ENCODE measurements around the gene VAT1L. TPM values are rescaled to one million over a fixed set of nuclear protein-coding genes. Genes with fewer than 3 reads are reported as not detected.

VAT1L gene
- total RNA-seq, 1 donor: under 0.01 TPM

DNA sequence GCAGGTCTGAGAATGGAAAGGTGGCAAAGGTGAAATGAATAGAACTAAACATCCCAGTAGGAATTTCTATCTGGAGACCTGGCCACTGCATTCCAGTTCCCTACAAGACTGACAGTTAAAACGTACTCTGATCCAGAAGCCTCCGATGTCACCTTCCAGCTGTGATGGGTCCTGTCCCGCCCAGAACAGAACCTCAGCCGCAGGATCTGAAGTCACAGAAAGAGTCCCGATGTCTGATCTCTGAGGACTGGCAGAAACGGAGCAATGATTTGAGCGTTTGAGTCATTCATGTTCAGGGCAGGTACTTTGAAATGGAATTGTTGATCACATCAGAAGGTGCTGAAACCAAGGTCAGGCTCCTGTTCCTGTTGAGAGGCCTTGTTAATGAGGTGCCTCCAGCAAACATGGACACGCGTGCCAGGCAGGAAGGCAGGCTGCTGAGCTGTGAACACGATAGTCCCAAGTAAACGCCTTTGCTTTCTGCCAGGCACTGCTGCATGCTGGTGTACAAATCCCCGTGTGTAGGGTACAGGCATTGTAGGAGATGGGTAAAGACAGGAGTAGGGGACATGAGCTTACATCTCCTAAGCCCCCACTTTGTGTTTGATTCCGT is 61.4 kb downstream of the VAT1L start:
- Histone ChIP-seq H3K9me3 (ENCODE audit: low read depth, low read length) (no peaks in the 10 kb centered on the region), H3K27me3 (ENCODE audit: insufficient read depth, low read length) (no peaks in the 10 kb centered on the region), H3K27ac (ENCODE audit: low read depth, low read length) (no peak overlapping the region), H3K4me2 (ENCODE audit: insufficient read depth, low read length) (no peak overlapping the region), H3K79me2 (ENCODE audit: insufficient read depth, low read length) (no peaks in the 10 kb centered on the region), H3K4me3 (ENCODE audit: insufficient read depth, low read length) (no peak overlapping the region), H3K36me3 (ENCODE audit: insufficient read depth, low read length) (no peaks in the 10 kb centered on the region), H4K20me1 (ENCODE audit: insufficient read depth, low read length) (no peaks in the 10 kb centered on the region), H3K4me1 (ENCODE audit: insufficient read depth, low read length) (no peaks in the 10 kb centered on the region), H2AFZ (ENCODE audit: low read length) (no peak overlapping the region)
- no peak for TF ChIP-seq CTCF (IDR thresholded peaks at IDR 0.05; ENCODE audit: extremely low read depth, low read depth, low read length)
- no peak for DNase-seq (ENCODE audit: insufficient read length, low spot score, missing footprints)

DNA sequence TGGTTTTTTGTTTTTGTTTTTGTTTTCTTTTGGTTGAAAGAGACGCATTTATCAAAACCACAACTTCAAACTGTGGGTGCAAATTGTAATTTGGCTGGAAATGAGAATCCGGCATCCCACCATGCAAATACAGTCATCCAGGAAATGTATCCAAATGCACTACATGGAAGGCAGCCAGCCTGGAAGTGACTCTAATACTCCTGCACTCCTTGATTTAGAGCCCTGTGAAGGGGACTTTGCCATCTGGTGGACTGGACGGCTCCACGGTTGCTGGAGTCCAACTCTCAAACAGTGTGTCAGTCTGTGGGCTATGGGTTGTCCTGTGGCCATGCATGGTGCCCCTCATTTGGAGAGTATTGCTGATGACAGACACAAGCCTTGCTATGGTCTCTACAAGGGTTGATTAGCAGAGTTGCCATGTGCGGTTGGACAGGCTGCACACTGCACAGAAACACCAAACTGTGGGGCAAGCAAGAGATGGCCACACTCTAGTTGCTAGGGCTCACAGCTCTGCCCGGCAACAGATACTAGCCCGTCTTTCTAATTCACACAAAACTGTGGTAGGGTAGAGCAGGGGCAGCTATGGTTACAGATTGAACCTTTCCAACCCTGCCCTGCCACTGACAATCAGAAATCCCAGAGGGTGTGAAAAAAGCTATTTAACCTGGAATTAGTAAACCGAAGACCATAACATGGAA is 62.4 kb downstream of the VAT1L start:
- Histone ChIP-seq H3K9me3 (ENCODE audit: low read depth, low read length) (no peaks in the 10 kb centered on the region), H3K27me3 (ENCODE audit: insufficient read depth, low read length) (no peaks in the 10 kb centered on the region), H2AFZ (ENCODE audit: low read length) (no peak overlapping the region), H3K4me3 (ENCODE audit: insufficient read depth, low read length) (no peak overlapping the region), H3K36me3 (ENCODE audit: insufficient read depth, low read length) (no peaks in the 10 kb centered on the region), H3K27ac (ENCODE audit: low read depth, low read length) (no peak overlapping the region), H3K79me2 (ENCODE audit: insufficient read depth, low read length) (no peaks in the 10 kb centered on the region), H3K4me2 (ENCODE audit: insufficient read depth, low read length) (no peak overlapping the region), H4K20me1 (ENCODE audit: insufficient read depth, low read length) (no peaks in the 10 kb centered on the region), H3K4me1 (ENCODE audit: insufficient read depth, low read length) (no peaks in the 10 kb centered on the region)
- no peak for TF ChIP-seq CTCF (IDR thresholded peaks at IDR 0.05; ENCODE audit: extremely low read depth, low read depth, low read length)
- no peak for DNase-seq (ENCODE audit: insufficient read length, low spot score, missing footprints)

- Histone ChIP-seq H2AFZ (ENCODE audit: low read length) (no peak overlapping the region), H3K4me2 (ENCODE audit: insufficient read depth, low read length) (no peak overlapping the region), H3K4me3 (ENCODE audit: insufficient read depth, low read length) (no peak overlapping the region), H3K79me2 (ENCODE audit: insufficient read depth, low read length) (no peaks in the 10 kb centered on the region), H3K9me3 (ENCODE audit: low read depth, low read length) (no peaks in the 10 kb centered on the region), H3K27ac (ENCODE audit: low read depth, low read length) (no peak overlapping the region), H3K4me1 (ENCODE audit: insufficient read depth, low read length) (no peaks in the 10 kb centered on the region), H3K27me3 (ENCODE audit: insufficient read depth, low read length) (no peaks in the 10 kb centered on the region), H4K20me1 (ENCODE audit: insufficient read depth, low read length) (no peaks in the 10 kb centered on the region), H3K36me3 (ENCODE audit: insufficient read depth, low read length) (no peaks in the 10 kb centered on the region)
- TF ChIP-seq CTCF (IDR thresholded peaks at IDR 0.05; ENCODE audit: extremely low read depth, low read depth, low read length): no peak
- DNase-seq (ENCODE audit: insufficient read length, low spot score, missing footprints): no peak
Measured at GRCh38 chr16:77853161-77853560, 64.8 kb downstream of the VAT1L start.

- Histone ChIP-seq H2AFZ (ENCODE audit: low read length) (no peak overlapping the region), H3K4me1 (ENCODE audit: insufficient read depth, low read length) (no peaks in the 10 kb centered on the region), H3K9me3 (ENCODE audit: low read depth, low read length) (no peaks in the 10 kb centered on the region), H3K4me2 (ENCODE audit: insufficient read depth, low read length) (no peak overlapping the region), H3K79me2 (ENCODE audit: insufficient read depth, low read length) (no peaks in the 10 kb centered on the region), H3K4me3 (ENCODE audit: insufficient read depth, low read length) (no peak overlapping the region), H3K36me3 (ENCODE audit: insufficient read depth, low read length) (no peaks in the 10 kb centered on the region), H3K27ac (ENCODE audit: low read depth, low read length) (no peak overlapping the region), H3K27me3 (ENCODE audit: insufficient read depth, low read length) (no peaks in the 10 kb centered on the region), H4K20me1 (ENCODE audit: insufficient read depth, low read length) (no peaks in the 10 kb centered on the region)
- TF ChIP-seq CTCF (IDR thresholded peaks at IDR 0.05; ENCODE audit: extremely low read depth, low read depth, low read length): no peak
- DNase-seq (ENCODE audit: insufficient read length, low spot score, missing footprints): no peak
Measured at GRCh38 chr16:77856438-77857160, 68.2 kb downstream of the VAT1L start.
